GM12878 (cell line): ENCODE results near the gene CDH1. TPM values are rescaled to one million over a fixed set of nuclear protein-coding genes. Genes with fewer than 3 reads are reported as not detected.

Source experiments
- ATAC-seq: fragments of 200-7000 bp; cut with Tn5 transposase; 3 replicates; pipeline ENCODE4 v1.9.1; 2020; ENCODE audit warnings: mild to moderate bottlenecking, moderate library complexity
- BruUV-seq: library from RNA; stranded (reverse); fragments of 400-500 nt; replicated peaks from 2 replicates; lab custom pipeline; 2021; lab: Mats Ljungman, UMichigan
- CTCF ChIA-PET: fragments of 300-600 bp; sonication (Branson Sonifier 250); formaldehyde crosslinking; extraction: SDS; loops from one replicate; lab custom pipeline; 2021; ENCODE audit warnings: inconsistent platforms; lab: Yijun Ruan, JAX
- POLR2A ChIA-PET: fragments of 350-600 bp; formaldehyde crosslinking; extraction: SDS; loops from one replicate; lab custom pipeline; 2021; ENCODE audit warnings: inconsistent platforms; lab: Charles Lee
- RAD21 ChIA-PET: fragments of 300-600 bp; sonication (Branson Sonifier 250); formaldehyde crosslinking; loops from one replicate; lab custom pipeline; 2023; ENCODE audit warnings: antibody characterized with exemption; ENCODE audit not compliant: unreplicated experiment; lab: Charles Lee
- SMC1A ChIA-PET: fragments of 300-600 bp; sonication (Branson Sonifier 250); formaldehyde crosslinking; loops from one replicate; lab custom pipeline; 2023; ENCODE audit not compliant: unreplicated experiment, uncharacterized antibody; lab: Charles Lee
- DNase-seq: peaks from one replicate; pipeline ENCODE4 v3.0.0-alpha.2; 2011; ENCODE audit warnings: low read depth, low spot score
- FAIRE-seq: peaks from 3 replicates; lab custom pipeline; 2011; peaks lifted over from hg19 to GRCh38; lab: Jason Lieb, UNC
- H2AFZ ChIP-seq: 2 replicates; pipeline ENCODE4 v1.6.0; 2011; ENCODE audit warnings: low read depth, low read length, control low read depth; ENCODE audit not compliant: control insufficient read depth
- H3K27ac ChIP-seq: 2 replicates; pipeline ENCODE4 v1.5.1; 2011; ENCODE audit warnings: control low read depth; ENCODE audit not compliant: control insufficient read depth, insufficient read depth
- H3K27me3 ChIP-seq, 2 experiments: replicated peaks in 1 of 2; 2 replicates each; pipeline versions ENCODE4 v1.6.0 to v1.6.1; 2011; ENCODE audit warnings: low read length in 1 of 2; ENCODE audit not compliant: control insufficient read depth in 2 of 2, insufficient read depth in 2 of 2
- H3K36me3 ChIP-seq, 2 experiments: 2 replicates each; pipeline ENCODE4 v1.5.1; 2011; ENCODE audit warnings: low read length in 1 of 2; ENCODE audit not compliant: control insufficient read depth in 2 of 2, insufficient read depth in 2 of 2
- H3K4me1 ChIP-seq: 2 replicates; pipeline ENCODE4 v1.6.1; 2011; ENCODE audit warnings: mild to moderate bottlenecking, low read length, moderate library complexity, mixed read lengths; ENCODE audit not compliant: control insufficient read depth, insufficient read depth
- H3K4me2 ChIP-seq: 2 replicates; pipeline ENCODE4 v1.6.0; 2011; ENCODE audit warnings: control low read depth; ENCODE audit not compliant: control insufficient read depth, insufficient read depth
- H3K4me3 ChIP-seq: fragments of 200-600 bp; sonication (generic); 2 replicates; pipeline ENCODE4 v1.5.1; 2016
- H3K79me2 ChIP-seq: 2 replicates; pipeline ENCODE4 v1.6.0; 2011; ENCODE audit warnings: low read length; ENCODE audit not compliant: control insufficient read depth, insufficient read depth
- H3K9ac ChIP-seq: 2 replicates; pipeline ENCODE4 v1.8.0; 2011; ENCODE audit warnings: low read length, control low read depth, mixed read lengths; ENCODE audit not compliant: control insufficient read depth, insufficient read depth
- H3K9me3 ChIP-seq: replicated peaks from 3 replicates; pipeline ENCODE4 v1.5.1; 2011; ENCODE audit warnings: mild to moderate bottlenecking, low read length; ENCODE audit not compliant: control insufficient read depth, insufficient read depth
- H4K20me1 ChIP-seq: 2 replicates; pipeline ENCODE4 v1.6.0; 2011; ENCODE audit not compliant: control insufficient read depth, insufficient read depth
- CBFB ChIP-seq: IDR thresholded peaks from 2 replicates; pipeline ENCODE4 v1.6.1; 2016; ENCODE audit warnings: antibody characterized with exemption, low read depth
- CTCF ChIP-seq, 3 experiments: IDR thresholded peaks in 2 of 3; conservative IDR thresholded peaks in 1 of 3; 2 replicates each; pipeline ENCODE4 v1.5.1; 2011; ENCODE audit warnings: low read depth in 3 of 3, low read length in 3 of 3, mild to moderate bottlenecking in 3 of 3, control low read depth in 2 of 3, moderate library complexity in 2 of 3, inconsistent platforms in 1 of 3, mixed read lengths in 1 of 3; ENCODE audit not compliant: control insufficient read depth in 2 of 3, insufficient read depth in 1 of 3; ENCODE audit errors: extremely low read depth in 1 of 3
- ESRRA ChIP-seq: IDR thresholded peaks from 2 replicates; pipeline ENCODE4 v1.6.1; 2012; ENCODE audit warnings: mild to moderate bottlenecking, low read length, improper control_type of control experiment
- HDAC6 ChIP-seq: fragments of 200-600 bp; sonication (generic); IDR thresholded peaks from one replicate; pipeline ENCODE4 v1.8.0; 2017; ENCODE audit warnings: antibody characterized with exemption; ENCODE audit not compliant: unreplicated experiment
- MEF2B ChIP-seq: fragments of 450-650 bp; IDR thresholded peaks from 2 replicates; pipeline ENCODE4 v1.6.1; 2018; ENCODE audit warnings: mild to moderate bottlenecking, moderate library complexity; ENCODE audit not compliant: partially characterized antibody, poor library complexity, severe bottlenecking
- MLLT1 ChIP-seq: fragments of 450-650 bp; IDR thresholded peaks from 2 replicates; pipeline ENCODE4 v1.6.1; 2016; ENCODE audit warnings: mild to moderate bottlenecking
- PAX8 ChIP-seq: fragments of 450-650 bp; IDR thresholded peaks from 2 replicates; pipeline ENCODE4 v1.6.1; 2017; ENCODE audit warnings: mild to moderate bottlenecking, moderate library complexity
- POLR2AphosphoS2 ChIP-seq: IDR thresholded peaks from 2 replicates; pipeline ENCODE4 v1.6.1; 2011; ENCODE audit warnings: low read depth, mild to moderate bottlenecking, low read length, improper control_type of control experiment, moderate library complexity
- POU2F2 ChIP-seq: IDR thresholded peaks from 3 replicates; pipeline ENCODE4 v1.6.1; 2011; ENCODE audit warnings: low read depth, mild to moderate bottlenecking, low read length, borderline replicate concordance
- SMAD5 ChIP-seq: IDR thresholded peaks from 2 replicates; pipeline ENCODE4 v1.6.1; 2016; ENCODE audit warnings: antibody characterized with exemption, low read depth
- SUPT20H ChIP-seq: IDR thresholded peaks from 2 replicates; pipeline ENCODE4 v1.6.1; 2011; ENCODE audit warnings: low read depth, mild to moderate bottlenecking, low read length, moderate library complexity, borderline replicate concordance; ENCODE audit not compliant: control insufficient read depth
- ZBTB40 ChIP-seq: fragments of 450-650 bp; IDR thresholded peaks from 2 replicates; pipeline ENCODE4 v1.6.1; 2016; ENCODE audit warnings: mild to moderate bottlenecking, moderate library complexity, borderline replicate concordance
- ZNF384 ChIP-seq: IDR thresholded peaks from 2 replicates; pipeline ENCODE4 v1.6.1; 2012; ENCODE audit warnings: low read depth, mild to moderate bottlenecking, low read length, improper control_type of control experiment, borderline replicate concordance
- WGBS: methylation state at CpG from one replicate; pipeline ENCODE4 v1.1.6; 2016; ENCODE audit warnings: low lambda C conversion rate; ENCODE audit not compliant: insufficient replicate concordance, insufficient coverage; ENCODE audit errors: missing lambda C conversion rate; 5-methylcytosine and 5-hydroxymethylcytosine counted together
- in situ Hi-C: fragments of 300-500 bp; cut with MboI; formaldehyde crosslinking; loops from 9 replicates; pipeline ENCODE4 v1.14.3; 2018; ENCODE audit warnings: mixed read lengths
- intact Hi-C: fragments of 100-400 bp; cut with micrococcal nuclease; formaldehyde crosslinking; loops from one replicate; pipeline ENCODE4 v1.14.2; 2022; ENCODE audit not compliant: unreplicated experiment
- polyA plus RNA-seq, 11 experiments: library from polyadenylated mRNA; depleted of rRNA in 4 of 11; unstranded in 6 of 11; stranded (reverse) in 5 of 11; fragments of >200 nt; fragmentation: Nextera tagmentation in 4 of 11; fragmentation: Illumina TruSeq in 1 of 11; extraction: Ambion mirVana in 4 of 11; extraction: Trizol in 1 of 11; gene quantifications; 1 replicate in 1 of 11; 2 replicates in 10 of 11; pipeline versions ENCODE4 v1.2.1 to v1.2.3, GENCODE V29; 2011 to 2016; ENCODE audit warnings: inconsistent platforms in 2 of 11, missing spikeins in 2 of 11, low read depth in 1 of 11
- total RNA-seq, 4 experiments: library from RNA; depleted of rRNA in 3 of 4; stranded (reverse); fragments of >200 nt in 3 of 4; fragmentation: Illumina TruSeq in 1 of 4; extraction: Trizol in 1 of 4; gene quantifications; 2 replicates each; pipeline versions ENCODE4 v1.2.1 to v1.2.3, GENCODE V29; 2013 to 2021

The CDH1 gene
- total and polyA plus RNA-seq, 10 of the 15 experiments (the other 5 are each of a cell fraction or from before 2014, with no cell fraction given), result 2.2 to 30.6 (median 17.7) TPM

- TF ChIP-seq SUPT20H, result no peak
- no peak for TF ChIP-seq MLLT1
- no peak for TF ChIP-seq MEF2B
- TF ChIP-seq POLR2AphosphoS2, result no peak
These were observed 55.6 kb downstream of the CDH1 start (continued) for GRCh38 chr16:68792465-68793324.

GRCh38 chr16:68793401-68793857, 56.3 kb downstream of the CDH1 start:
- WGBS, result 66% methylated on average over 8 of the region's 8 CpGs
- Histone ChIP-seq H3K79me2 (no peaks in the 10 kb centered on the region), H3K4me2 (no peak overlapping the region), H3K9ac (no peak overlapping the region), H3K27ac (no peak overlapping the region), H3K4me1 (no peaks in the 10 kb centered on the region), H4K20me1 (no peaks in the 10 kb centered on the region), H3K27me3 (no peaks in the 10 kb centered on the region), H2AFZ (no peak overlapping the region; the same call in 1 of the 2 replicates), H3K36me3 (no peaks in the 10 kb centered on the region), H3K9me3 (no peaks in the 10 kb centered on the region), H3K4me3 (no peak overlapping the region)
- ChIA-PET POLR2A (interaction anchor here (1.0 kb wide), 1 partner anchor 21 kb away, joined by 3 read pairs; no protein-coding TSS in a partner anchor), RAD21 (no interaction called here), CTCF (interaction anchor here (1.2 kb wide), 1 partner anchor 53 kb away, joined by 3 read pairs; no protein-coding TSS in a partner anchor), SMC1A (interaction anchor here (0.9 to 2.0 kb wide), 2 partner anchors 36 to 53 kb away, joined by 3 to 9 read pairs; no protein-coding TSS in a partner anchor)
- in situ Hi-C loops, result no loop called here
- DNase-seq, result no peak
- FAIRE-seq, result no peak
- intact Hi-C loops, result no loop called here
- no peak for ATAC-seq
- no TSS peak for BruUV-seq
- TF ChIP-seq HDAC6, result no peak
- no peak for TF ChIP-seq PAX8
- TF ChIP-seq ZBTB40, result no peak
- TF ChIP-seq ESRRA, result no peak
- no peak for TF ChIP-seq ZNF384
- no peak for TF ChIP-seq SMAD5
- TF ChIP-seq CTCF (IDR thresholded peaks at IDR 0.05 in 2 of 3, conservative IDR thresholded peaks at IDR 0.05 in 1 of 3; ENCODE audit: control insufficient read depth in 2 of 3, extremely low read depth in 1 of 3, insufficient read depth in 1 of 3, low read depth in 3 of 3, low read length in 3 of 3), result no peak
- TF ChIP-seq CBFB, result no peak
- TF ChIP-seq POU2F2, result no peak
